NCI-H69 (cell line): ENCODE results near the gene ATP10D.
"Not testable (repeated sequence)": the region's sequence is repeated elsewhere in the genome, so short reads cannot be mapped to it uniquely, and the experiment has no call there.

Experiments used
- DNase-seq: peaks from one replicate; lab custom pipeline; 2025; lab: John Stamatoyannopoulos, UW

The ATP10D gene

GRCh38 chr4:47535567-47536147 lies 50.6 kb downstream of the ATP10D start:
- no peak for DNase-seq

DNA sequence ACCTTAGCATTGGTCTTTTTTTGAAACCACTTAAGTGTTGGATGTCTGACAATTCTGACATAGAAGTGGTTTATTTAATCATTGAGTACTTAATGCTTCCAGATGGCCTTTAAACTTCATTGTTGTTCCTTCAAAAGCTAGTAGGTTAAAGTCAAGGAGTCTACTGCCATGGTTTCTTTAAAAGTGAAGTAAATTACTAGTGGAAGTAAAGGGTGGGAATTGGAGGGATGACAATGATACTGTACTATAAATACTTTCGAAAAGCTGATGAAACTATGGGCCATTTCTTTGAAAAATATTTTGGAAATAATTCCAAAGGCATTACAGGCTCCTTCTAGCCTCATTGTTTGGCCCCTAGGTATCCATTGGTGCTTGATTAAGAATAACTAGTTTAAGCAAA lies 51.9 kb downstream of the ATP10D start:
- DNase-seq = no peak

DNA sequence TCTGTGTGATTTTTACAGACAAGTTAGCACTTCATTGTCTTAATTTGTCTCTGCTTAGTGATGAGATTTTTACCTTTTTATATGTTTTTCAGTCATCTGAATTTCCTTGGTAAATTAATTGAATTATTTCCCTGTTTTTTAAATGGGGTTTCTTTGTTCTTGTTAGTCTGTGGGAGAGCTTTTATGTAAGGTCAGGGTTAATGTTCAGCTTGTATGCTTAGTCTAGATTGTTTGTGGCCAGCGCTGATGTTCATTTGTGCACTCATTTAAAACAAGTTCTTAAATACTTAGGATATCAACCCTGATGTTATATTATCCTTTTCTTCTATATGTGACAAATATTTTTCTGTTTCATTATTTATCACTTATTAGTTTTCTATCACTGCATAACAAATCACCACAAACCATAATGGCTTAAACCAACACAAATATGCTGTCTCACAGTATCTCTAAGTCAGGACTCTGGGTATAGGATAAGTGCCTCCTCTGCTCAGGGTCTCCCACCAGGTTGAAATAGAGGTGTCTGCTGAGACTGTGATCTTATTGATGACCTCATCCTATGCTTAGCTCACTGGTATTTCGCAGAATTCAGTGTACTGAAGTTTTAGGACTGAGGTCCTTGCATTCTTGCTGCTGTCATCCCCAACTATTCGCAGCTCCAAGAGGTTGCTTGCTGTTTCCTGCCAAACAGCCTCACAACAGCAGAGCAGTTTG lies 53.2 kb downstream of the ATP10D start:
- DNase-seq = no peak

GRCh38 chr4:47538825-47539154 lies 53.7 kb downstream of the ATP10D start:
- no peak for DNase-seq

GRCh38 chr4:47542640-47543039 lies 57.6 kb downstream of the ATP10D start:
- DNase-seq = not testable (repeated sequence)

GRCh38 chr4:47543331-47543730 lies 58.3 kb downstream of the ATP10D start:
- DNase-seq = no peak

GRCh38 chr4:47550357-47550756 lies 65.3 kb downstream of the ATP10D start:
- not testable (repeated sequence) for DNase-seq

DNA sequence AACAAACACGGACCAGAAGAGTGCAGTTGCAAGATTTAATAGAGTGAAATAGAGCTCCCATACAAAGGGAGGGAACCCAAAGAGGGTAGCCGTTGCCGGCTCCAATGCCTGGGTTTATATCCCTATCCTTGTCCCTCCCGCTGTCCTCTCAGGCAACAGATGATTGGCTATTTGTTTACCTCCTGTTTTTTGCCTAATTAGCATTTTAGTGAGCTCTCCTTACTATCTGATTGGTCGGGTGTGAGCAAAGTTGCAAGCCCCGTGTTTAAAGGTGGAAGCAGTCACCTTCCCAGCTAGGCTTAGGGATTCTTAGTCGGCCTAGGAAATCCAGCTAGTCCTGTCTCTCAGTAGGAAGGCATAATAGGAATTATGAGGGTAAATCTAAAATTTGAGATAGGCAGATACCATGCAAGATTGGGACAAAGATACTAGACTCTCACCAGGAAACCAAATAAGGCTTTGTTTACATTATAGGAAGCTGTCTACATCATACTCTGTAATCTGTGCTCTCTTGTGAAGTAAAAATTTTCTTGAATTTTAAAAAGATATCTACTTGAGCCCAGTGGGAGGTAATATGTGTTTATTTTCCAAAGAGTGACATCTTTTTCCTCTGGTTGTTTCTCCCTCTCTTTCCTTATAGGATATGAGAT lies 65.9 kb downstream of the ATP10D start:
- no peak for DNase-seq

- no peak for DNase-seq
Observed at GRCh38 chr4:47551682-47552081, 66.6 kb downstream of the ATP10D start.

GRCh38 chr4:47553329-47554125 lies 68.5 kb downstream of the ATP10D start:
- DNase-seq = no peak

- DNase-seq = not testable (repeated sequence)
Observed at GRCh38 chr4:47555920-47556319, 70.8 kb downstream of the ATP10D start.

DNA sequence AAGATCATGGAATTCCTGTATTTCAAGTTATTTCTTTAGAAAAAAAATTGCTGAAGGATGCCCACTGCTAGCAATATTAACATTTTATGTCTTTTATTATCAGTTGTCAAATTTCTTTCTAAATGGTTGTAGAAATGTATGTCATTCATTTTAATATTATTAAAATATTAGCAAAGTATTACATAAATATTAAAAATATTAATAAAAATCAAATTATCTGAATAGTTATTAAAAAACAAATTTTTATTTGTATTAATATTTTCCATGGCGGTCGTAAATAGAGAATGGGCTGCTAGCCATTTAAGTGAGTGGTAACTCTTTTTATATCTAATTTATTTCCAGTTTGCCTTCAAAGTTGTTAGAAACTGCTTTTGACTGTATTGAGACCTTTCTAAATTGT lies 72.2 kb downstream of the ATP10D start:
- DNase-seq = no peak

DNA sequence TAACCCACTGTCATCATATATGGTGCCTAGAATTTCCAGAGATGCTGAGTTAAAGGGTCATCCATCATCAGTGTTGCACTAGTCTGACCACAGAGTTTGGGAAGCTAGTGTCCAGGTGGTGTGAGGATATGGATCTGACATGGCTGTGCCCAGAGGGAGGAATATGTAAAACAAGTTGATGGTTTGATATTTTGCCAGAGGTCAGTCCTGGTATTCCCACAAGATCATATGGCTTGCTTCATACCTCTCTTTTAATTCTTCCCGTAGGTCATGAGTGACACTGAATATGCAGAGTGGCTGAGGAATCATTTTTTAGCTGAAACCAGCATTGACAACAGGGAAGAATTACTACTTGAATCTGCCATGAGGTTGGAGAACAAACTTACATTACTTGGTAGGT lies 75.6 kb downstream of the ATP10D start:
- no peak for DNase-seq

DNA sequence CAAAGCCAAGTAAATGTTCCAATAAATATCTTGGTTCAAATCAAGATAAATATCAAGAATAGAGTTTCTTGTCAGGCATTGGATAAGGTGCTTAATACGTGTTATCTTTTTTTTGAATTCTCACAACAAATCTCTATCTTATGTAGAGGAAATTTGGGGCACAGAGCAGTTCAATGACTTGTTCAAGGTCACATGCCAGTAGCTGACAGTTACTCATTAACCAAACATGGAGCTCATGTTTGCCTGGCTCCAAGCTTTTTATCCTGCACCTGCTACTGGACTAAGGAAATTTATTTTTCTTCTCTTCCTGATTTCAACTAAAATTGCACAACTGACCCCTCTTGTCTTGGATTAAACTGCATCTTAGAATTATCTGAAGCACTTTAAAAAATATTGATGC lies 76.3 kb downstream of the ATP10D start:
- DNase-seq = no peak

GRCh38 chr4:47562297-47562696 lies 77.2 kb downstream of the ATP10D start:
- DNase-seq = no peak

DNA sequence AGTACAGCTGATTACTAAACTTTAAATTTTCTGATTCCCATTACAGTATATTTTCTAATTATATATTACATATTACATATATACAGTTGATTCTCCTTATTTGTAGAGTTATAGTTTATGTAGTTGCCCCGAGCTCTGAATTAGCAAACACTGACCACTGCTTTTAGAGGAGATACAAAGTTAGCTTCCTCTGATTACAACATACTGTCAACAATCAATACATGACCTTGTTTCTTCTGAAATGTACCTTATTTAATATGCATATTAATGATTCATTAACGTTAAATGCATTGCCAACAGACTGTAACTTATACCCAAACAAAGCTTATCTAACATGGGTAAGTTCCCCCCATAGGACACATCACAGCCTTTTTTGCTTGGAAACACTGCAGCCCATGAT lies 81.5 kb downstream of the ATP10D start:
- DNase-seq = no peak

DNA sequence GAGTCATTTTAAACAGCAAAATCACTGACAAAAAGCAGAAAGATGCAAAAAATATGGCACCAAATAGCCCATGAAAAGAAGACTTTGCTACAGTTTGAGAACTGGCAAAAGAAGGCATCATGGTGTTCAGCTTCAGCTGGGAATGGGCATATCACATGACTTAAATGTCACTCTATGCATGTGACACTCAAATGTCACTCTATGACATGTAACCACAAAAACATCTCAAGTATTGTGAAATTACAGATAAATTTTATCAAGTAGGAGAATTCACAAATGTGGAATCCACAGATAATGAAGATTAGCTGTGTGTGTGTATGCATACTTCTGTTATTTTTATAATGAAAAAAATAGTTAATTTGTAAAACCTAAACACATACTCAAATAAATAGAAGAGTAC lies 81.9 kb downstream of the ATP10D start:
- no peak for DNase-seq

DNA sequence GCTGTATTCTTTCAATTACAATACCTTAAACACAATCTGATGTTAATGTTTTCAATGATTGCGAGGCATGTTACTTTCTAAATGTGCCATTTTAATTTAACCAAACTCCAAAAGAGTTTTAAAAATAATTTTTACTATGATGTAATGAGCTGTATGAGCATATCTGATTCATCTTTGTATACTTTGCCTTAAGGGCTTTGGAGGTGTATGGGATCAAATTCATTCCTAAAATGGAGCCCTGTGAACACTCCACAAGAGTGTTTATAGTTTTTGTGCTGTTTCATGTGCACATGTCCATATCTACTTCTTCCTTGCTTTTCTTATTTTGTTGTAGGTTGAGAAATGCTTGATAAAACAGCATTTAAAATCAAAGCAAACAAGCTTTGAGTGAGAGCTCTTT lies 82.4 kb downstream of the ATP10D start:
- no peak for DNase-seq

GRCh38 chr4:47570816-47571215 lies 85.7 kb downstream of the ATP10D start:
- no peak for DNase-seq

GRCh38 chr4:47572981-47573380 lies 87.9 kb downstream of the ATP10D start:
- DNase-seq = no peak

GRCh38 chr4:47577779-47578553 lies 92.9 kb downstream of the ATP10D start:
- no peak for DNase-seq

- no peak for DNase-seq
Observed at GRCh38 chr4:47579235-47579634, 94.2 kb downstream of the ATP10D start.
